Measurements from ENCODE around the gene METTL6. TPM values are rescaled to one million over a fixed set of nuclear protein-coding genes. Genes with fewer than 3 reads are reported as not detected.

Gene METTL6
- total RNA-seq, 1 experiment from 2014 or later, result 23.2 TPM

DNA sequence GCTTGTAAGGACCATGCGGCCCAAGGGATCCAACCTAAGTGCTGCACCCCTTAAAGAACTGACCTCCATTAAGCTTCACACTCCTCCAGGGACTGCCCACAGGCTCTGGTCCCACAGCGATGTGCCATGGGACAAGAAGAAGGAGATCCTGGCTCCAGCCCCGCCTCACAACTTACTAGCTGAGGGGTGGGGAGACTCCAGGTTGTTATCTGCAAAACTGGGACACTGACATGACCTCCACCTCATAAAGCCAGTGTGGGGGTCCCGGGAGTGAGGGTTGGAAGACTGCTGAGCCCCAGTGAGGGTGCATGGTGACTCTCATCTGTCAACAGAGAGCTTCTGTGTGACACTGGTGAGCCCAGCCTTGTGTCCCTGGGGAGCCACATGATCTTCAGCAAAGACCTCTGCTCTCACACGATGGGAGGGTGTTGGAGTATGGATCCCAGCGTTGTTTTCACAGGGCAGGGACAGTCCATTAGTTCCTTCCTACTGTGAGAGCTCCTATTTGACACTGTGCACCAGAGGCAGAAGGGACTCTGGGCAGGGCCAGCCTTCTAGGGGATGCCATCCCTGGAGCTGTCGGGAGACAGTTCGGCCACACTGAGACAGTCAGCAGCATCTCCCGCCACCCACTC, 26.8 kb upstream of the METTL6 start:
- Histone ChIP-seq H3K27ac (ENCODE audit: low read length) (no peak overlapping the region), H3K4me2 (ENCODE audit: low read depth, low read length, poor library complexity, severe bottlenecking) (no peak overlapping the region), H3K9me2 (replicated peaks; ENCODE audit: insufficient read depth, low read length) (no peaks in the 10 kb centered on the region), H3K9ac (ENCODE audit: low read length) (no peak overlapping the region), H3K27me3 (ENCODE audit: low read length) (no peaks in the 10 kb centered on the region), H3K79me2 (ENCODE audit: low read length) (no peaks in the 10 kb centered on the region), H3K4me1 (ENCODE audit: low read length) (no peaks in the 10 kb centered on the region), H3K36me3 (ENCODE audit: insufficient read depth, low read length) (no peaks in the 10 kb centered on the region), H4K20me1 (ENCODE audit: insufficient read depth, low read depth, low read length) (no peaks in the 10 kb centered on the region), H3K4me3 (ENCODE audit: low read length) (no peak overlapping the region), H3K9me3 (ENCODE audit: low read length) (no peaks in the 10 kb centered on the region), H2AFZ (ENCODE audit: low read length) (no peak overlapping the region)
- no peak for DNase-seq

DNA sequence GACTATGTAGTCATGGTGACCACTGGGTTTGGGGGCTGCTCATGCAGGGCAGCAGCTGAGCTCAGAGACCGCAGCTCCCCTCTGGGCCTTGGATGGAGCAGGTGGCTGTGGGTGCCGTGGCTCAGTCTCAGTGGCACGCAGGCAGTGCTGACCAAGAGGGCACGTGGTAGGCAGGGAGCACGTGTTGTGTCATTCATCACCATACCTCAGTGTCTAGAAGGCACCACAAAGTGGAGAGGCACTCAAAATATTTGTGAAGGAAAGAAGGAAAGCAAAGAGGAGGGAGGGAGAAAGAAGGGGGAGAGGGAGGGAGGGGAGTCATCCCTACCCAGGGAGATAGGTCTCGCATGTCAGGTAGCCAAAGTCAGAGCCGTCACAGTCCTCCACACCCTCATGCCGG, 26.2 kb upstream of the METTL6 start:
- no peaks in the 10 kb centered on the region for H3K4me1 ChIP-seq (ENCODE audit: low read length)
- no peak overlapping the region for H2AFZ ChIP-seq (ENCODE audit: low read length)
- no peaks in the 10 kb centered on the region for H4K20me1 ChIP-seq (ENCODE audit: insufficient read depth, low read depth, low read length)
- H3K27me3 ChIP-seq (ENCODE audit: low read length), result no peaks in the 10 kb centered on the region
- no peaks in the 10 kb centered on the region for H3K9me2 ChIP-seq (replicated peaks; ENCODE audit: insufficient read depth, low read length)
- no peak overlapping the region for H3K4me2 ChIP-seq (ENCODE audit: low read depth, low read length, poor library complexity, severe bottlenecking)
- H3K36me3 ChIP-seq (ENCODE audit: insufficient read depth, low read length), result no peaks in the 10 kb centered on the region
- H3K9me3 ChIP-seq (ENCODE audit: low read length), result no peaks in the 10 kb centered on the region
- no peak overlapping the region for H3K27ac ChIP-seq (ENCODE audit: low read length)
- H3K4me3 ChIP-seq (ENCODE audit: low read length), result no peak overlapping the region
- no peak overlapping the region for H3K9ac ChIP-seq (ENCODE audit: low read length)
- no peaks in the 10 kb centered on the region for H3K79me2 ChIP-seq (ENCODE audit: low read length)
- DNase-seq, result no peak

DNA sequence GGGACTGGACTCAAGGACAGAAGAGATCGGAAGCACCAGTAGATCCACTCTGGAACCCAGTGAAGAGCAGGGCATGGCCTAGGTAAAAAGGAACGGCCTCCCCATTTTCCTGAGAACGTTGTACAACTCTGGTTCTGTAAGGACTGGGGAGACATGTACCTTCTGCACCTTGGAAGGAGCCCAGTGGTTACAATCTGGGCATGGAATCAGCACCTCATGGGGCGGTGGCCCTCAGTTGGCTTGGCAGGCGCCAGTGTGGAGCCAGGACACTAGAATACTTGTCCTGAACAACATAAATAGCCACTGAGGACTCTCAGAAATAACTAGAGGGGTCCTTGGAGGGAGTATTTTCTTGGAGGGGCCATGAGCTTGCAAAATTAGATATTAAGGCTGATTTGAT, 25.6 kb upstream of the METTL6 start:
- H3K9me2 ChIP-seq (replicated peaks; ENCODE audit: insufficient read depth, low read length), result no peaks in the 10 kb centered on the region
- H3K36me3 ChIP-seq (ENCODE audit: insufficient read depth, low read length), result no peaks in the 10 kb centered on the region
- H3K27me3 ChIP-seq (ENCODE audit: low read length), result no peaks in the 10 kb centered on the region
- H3K4me3 ChIP-seq (ENCODE audit: low read length), result no peak overlapping the region
- no peaks in the 10 kb centered on the region for H4K20me1 ChIP-seq (ENCODE audit: insufficient read depth, low read depth, low read length)
- H3K9ac ChIP-seq (ENCODE audit: low read length), result no peak overlapping the region
- no peak overlapping the region for H3K4me2 ChIP-seq (ENCODE audit: low read depth, low read length, poor library complexity, severe bottlenecking)
- DNase-seq, result no peak
- no peak overlapping the region for H2AFZ ChIP-seq (ENCODE audit: low read length)
- H3K79me2 ChIP-seq (ENCODE audit: low read length), result no peaks in the 10 kb centered on the region
- H3K4me1 ChIP-seq (ENCODE audit: low read length), result no peaks in the 10 kb centered on the region
- no peak overlapping the region for H3K27ac ChIP-seq (ENCODE audit: low read length)
- no peaks in the 10 kb centered on the region for H3K9me3 ChIP-seq (ENCODE audit: low read length)

DNA sequence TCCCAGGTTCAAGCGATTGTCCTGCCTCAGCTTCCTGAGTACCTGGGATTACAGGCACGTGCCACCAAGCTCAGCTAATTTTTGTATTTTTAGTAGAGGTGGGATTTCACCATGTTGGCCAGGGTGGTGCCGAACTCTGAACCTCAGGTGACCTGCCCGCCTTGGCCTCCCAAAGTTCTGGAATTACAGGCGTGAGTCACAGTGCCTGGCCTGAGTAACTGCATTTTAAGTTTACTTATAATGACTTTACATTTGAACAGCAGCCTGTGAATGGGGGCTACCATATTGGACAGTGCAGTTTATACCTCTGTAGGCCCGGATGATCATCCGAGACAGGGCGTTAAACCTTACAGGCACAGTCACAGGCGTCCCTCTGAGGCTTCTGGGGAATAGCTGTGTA, 24.8 kb upstream of the METTL6 start:
- H3K9me3 ChIP-seq (ENCODE audit: low read length), result no peaks in the 10 kb centered on the region
- H3K27me3 ChIP-seq (ENCODE audit: low read length), result no peaks in the 10 kb centered on the region
- no peak overlapping the region for H3K4me2 ChIP-seq (ENCODE audit: low read depth, low read length, poor library complexity, severe bottlenecking)
- H3K4me1 ChIP-seq (ENCODE audit: low read length), result no peaks in the 10 kb centered on the region
- H3K9me2 ChIP-seq (replicated peaks; ENCODE audit: insufficient read depth, low read length), result no peaks in the 10 kb centered on the region
- no peak overlapping the region for H3K4me3 ChIP-seq (ENCODE audit: low read length)
- no peak overlapping the region for H3K27ac ChIP-seq (ENCODE audit: low read length)
- H3K9ac ChIP-seq (ENCODE audit: low read length), result no peak overlapping the region
- H3K79me2 ChIP-seq (ENCODE audit: low read length), result no peaks in the 10 kb centered on the region
- no peaks in the 10 kb centered on the region for H4K20me1 ChIP-seq (ENCODE audit: insufficient read depth, low read depth, low read length)
- H2AFZ ChIP-seq (ENCODE audit: low read length), result no peak overlapping the region
- no peaks in the 10 kb centered on the region for H3K36me3 ChIP-seq (ENCODE audit: insufficient read depth, low read length)
- DNase-seq, result no peak

DNA sequence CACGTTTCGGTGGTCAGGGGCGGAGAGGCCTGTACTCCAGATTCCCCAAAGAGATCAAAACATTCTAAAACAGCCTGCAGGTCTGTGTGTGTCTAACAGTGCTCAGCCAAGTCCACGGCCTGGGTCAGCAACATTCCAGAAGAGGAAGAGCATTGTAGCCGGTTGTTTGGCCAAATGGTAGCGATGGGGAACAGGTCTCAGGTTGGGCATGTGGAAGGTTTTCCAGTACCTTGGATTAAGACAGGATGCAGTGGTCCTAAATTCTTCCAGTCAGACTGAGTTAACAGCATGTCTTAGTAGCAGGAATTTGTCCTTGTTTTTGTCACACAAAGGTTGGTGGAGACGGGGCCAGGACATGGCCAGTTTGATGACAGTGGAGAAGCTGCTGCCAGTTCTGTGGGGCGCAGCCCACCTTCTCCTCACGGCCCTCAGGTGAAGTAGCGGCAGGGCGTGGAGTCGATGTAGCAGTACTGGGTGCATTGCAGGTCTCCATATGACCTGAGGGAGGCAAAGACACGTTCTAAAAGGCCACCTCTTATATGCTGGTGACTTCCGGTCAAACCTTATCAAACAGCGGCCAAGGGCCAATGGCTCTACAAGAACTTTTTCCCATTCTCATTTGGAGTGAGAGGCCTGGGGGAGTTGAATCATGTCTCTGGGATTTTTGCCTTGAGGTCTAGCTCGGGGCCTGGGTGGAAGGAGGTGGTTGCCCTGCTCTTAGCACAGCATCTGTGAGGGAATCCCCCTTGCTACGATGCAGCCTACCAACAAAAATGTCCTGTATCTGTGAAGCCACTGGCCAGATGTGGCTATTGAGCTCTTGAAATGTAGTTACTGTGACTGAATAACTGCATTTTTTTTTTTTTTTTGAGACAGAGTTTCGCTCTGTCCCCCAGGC, 24.1 kb upstream of the METTL6 start:
- Histone ChIP-seq H3K4me2 (ENCODE audit: low read depth, low read length, poor library complexity, severe bottlenecking) (no peak overlapping the region), H2AFZ (ENCODE audit: low read length) (no peak overlapping the region), H3K27ac (ENCODE audit: low read length) (no peak overlapping the region), H3K27me3 (ENCODE audit: low read length) (no peaks in the 10 kb centered on the region), H4K20me1 (ENCODE audit: insufficient read depth, low read depth, low read length) (no peaks in the 10 kb centered on the region), H3K9me2 (replicated peaks; ENCODE audit: insufficient read depth, low read length) (no peaks in the 10 kb centered on the region), H3K36me3 (ENCODE audit: insufficient read depth, low read length) (no peaks in the 10 kb centered on the region), H3K4me1 (ENCODE audit: low read length) (no peaks in the 10 kb centered on the region), H3K79me2 (ENCODE audit: low read length) (no peaks in the 10 kb centered on the region), H3K9ac (ENCODE audit: low read length) (no peak overlapping the region), H3K9me3 (ENCODE audit: low read length) (no peaks in the 10 kb centered on the region), H3K4me3 (ENCODE audit: low read length) (no peak overlapping the region)
- no peak for DNase-seq

DNA sequence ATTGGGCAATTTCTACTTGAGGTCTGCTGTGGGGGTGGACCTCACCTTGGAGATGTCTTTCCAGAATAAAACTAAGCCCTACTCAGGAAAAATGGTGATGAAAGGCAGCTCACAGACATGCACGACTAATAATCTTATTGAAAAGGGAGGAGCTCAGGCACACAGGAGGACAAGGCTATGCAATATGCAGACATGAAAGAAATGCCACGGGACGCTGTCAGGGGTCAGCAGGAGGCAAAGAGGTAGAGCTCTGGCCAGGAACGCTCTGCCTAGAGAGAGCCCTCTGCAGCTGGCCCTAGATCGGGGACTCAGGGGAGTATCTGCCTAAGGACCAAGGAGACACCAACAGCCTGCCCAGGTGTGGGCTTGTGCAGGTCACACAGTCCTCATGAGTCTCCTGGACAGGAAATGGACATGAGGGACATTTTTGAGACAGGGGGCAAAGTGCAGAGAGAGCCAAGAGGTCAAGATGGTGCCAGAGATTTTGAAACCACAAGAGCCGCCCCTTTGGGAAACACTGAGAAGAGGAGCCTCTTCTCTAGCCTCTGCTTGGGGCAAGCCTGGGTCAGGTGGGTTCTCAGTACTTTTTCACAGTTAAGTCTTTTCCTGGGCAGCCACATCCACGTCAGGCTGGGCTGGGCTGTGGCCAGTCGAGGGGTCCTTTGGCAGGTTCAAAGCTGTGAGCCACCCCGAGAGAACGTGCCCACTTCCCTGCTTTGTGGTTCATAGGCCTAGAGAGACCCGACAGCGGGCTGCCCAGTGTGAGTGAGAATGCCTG, 23.3 kb upstream of the METTL6 start:
- Histone ChIP-seq H4K20me1 (ENCODE audit: insufficient read depth, low read depth, low read length) (no peaks in the 10 kb centered on the region), H3K9me2 (replicated peaks; ENCODE audit: insufficient read depth, low read length) (no peaks in the 10 kb centered on the region), H3K9ac (ENCODE audit: low read length) (no peak overlapping the region), H3K27me3 (ENCODE audit: low read length) (no peaks in the 10 kb centered on the region), H3K9me3 (ENCODE audit: low read length) (no peaks in the 10 kb centered on the region), H3K27ac (ENCODE audit: low read length) (no peak overlapping the region), H3K4me3 (ENCODE audit: low read length) (no peak overlapping the region), H3K79me2 (ENCODE audit: low read length) (no peaks in the 10 kb centered on the region), H2AFZ (ENCODE audit: low read length) (no peak overlapping the region), H3K36me3 (ENCODE audit: insufficient read depth, low read length) (no peaks in the 10 kb centered on the region), H3K4me1 (ENCODE audit: low read length) (no peaks in the 10 kb centered on the region), H3K4me2 (ENCODE audit: low read depth, low read length, poor library complexity, severe bottlenecking) (no peak overlapping the region)
- no peak for DNase-seq

DNA sequence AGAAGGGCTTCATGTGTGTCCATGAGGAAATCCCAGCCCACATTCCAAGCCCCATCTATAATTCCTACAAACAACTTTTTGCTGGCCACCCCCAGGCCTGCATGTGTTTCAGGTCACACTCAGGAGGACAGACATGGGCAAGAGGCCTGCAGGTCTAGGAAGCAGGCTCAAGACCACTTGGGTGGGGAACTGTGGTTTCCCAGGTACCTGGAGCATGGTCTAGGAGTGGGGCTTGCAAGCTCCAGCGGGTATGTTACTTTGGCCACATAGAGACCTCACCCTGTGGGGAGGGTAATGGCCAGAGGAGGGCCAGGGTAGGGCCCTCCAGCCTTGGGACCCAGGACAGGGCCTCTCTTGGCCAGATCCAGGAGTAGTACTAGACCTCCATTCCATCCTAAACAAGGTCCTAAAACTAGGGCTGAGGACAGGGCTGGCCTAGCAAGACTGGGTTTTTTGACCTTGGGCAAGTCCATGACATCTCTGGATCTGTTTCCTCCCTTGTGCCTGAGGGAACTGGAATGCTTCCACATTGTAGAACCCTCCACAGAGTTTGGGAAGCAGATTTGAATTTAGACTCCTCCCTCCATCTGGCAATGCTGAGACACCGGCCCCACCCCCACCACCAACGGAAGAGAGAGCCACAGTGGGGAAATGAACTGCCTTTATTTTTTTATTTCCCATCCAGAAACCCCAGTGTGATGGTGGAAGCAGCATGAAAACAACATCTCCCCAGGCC, 22.3 kb upstream of the METTL6 start:
- Histone ChIP-seq H3K4me2 (ENCODE audit: low read depth, low read length, poor library complexity, severe bottlenecking) (no peak overlapping the region), H2AFZ (ENCODE audit: low read length) (no peak overlapping the region), H3K9ac (ENCODE audit: low read length) (no peak overlapping the region), H3K27ac (ENCODE audit: low read length) (no peak overlapping the region), H3K9me2 (replicated peaks; ENCODE audit: insufficient read depth, low read length) (no peaks in the 10 kb centered on the region), H3K79me2 (ENCODE audit: low read length) (no peaks in the 10 kb centered on the region), H3K27me3 (ENCODE audit: low read length) (no peaks in the 10 kb centered on the region), H3K9me3 (ENCODE audit: low read length) (no peaks in the 10 kb centered on the region), H3K4me3 (ENCODE audit: low read length) (no peak overlapping the region), H3K36me3 (ENCODE audit: insufficient read depth, low read length) (no peaks in the 10 kb centered on the region), H3K4me1 (ENCODE audit: low read length) (no peaks in the 10 kb centered on the region), H4K20me1 (ENCODE audit: insufficient read depth, low read depth, low read length) (no peaks in the 10 kb centered on the region)
- no peak for DNase-seq
